Hepatocyte (in vitro differentiated cells): ENCODE measurements around the gene STKLD1.

Experiments used
- EZH2phosphoT487 ChIP-seq: fragments of 200-600 bp; sonication (generic); IDR thresholded peaks from one replicate; pipeline ENCODE4 v1.6.1; 2018; ENCODE audit warnings: antibody characterized with exemption, mild to moderate bottlenecking, low read depth, moderate library complexity; ENCODE audit not compliant: unreplicated experiment, severe bottlenecking
- TF ChIP-seq, protein P1 (sequence below): fragments of 200-600 bp; sonication (generic); IDR thresholded peaks from 2 replicates; pipeline ENCODE4 v1.5.1; 2016; ENCODE audit warnings: antibody characterized with exemption, mild to moderate bottlenecking; ENCODE audit not compliant: poor library complexity

DNA sequence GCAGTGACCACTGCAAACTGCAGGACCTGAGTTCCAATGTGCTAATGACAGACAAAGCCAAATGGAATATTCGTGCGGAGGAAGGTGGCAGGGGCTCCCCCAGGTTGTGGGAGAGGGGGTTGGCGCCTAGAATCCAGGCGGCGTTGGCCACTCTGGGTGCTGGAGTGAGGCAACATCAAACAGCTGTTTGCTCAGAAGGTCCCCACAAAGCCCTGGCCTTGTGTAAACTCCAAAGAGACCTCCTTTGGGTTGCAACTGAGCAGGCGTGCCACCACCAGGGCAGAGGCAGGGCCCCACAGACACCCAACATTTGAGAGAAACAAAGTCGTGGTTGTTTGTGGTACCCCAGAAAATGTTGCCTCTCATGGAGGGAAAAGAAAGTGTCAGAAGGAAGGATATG lies 14.5 kb downstream of the STKLD1 start:
- TF ChIP-seq, protein P1, sequence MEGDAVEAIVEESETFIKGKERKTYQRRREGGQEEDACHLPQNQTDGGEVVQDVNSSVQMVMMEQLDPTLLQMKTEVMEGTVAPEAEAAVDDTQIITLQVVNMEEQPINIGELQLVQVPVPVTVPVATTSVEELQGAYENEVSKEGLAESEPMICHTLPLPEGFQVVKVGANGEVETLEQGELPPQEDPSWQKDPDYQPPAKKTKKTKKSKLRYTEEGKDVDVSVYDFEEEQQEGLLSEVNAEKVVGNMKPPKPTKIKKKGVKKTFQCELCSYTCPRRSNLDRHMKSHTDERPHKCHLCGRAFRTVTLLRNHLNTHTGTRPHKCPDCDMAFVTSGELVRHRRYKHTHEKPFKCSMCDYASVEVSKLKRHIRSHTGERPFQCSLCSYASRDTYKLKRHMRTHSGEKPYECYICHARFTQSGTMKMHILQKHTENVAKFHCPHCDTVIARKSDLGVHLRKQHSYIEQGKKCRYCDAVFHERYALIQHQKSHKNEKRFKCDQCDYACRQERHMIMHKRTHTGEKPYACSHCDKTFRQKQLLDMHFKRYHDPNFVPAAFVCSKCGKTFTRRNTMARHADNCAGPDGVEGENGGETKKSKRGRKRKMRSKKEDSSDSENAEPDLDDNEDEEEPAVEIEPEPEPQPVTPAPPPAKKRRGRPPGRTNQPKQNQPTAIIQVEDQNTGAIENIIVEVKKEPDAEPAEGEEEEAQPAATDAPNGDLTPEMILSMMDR = no peak
- no peak for TF ChIP-seq EZH2phosphoT487
